Suprapubic skin (tissue), 4 donors: ENCODE results near the gene LRRC7. TPM values are rescaled to one million over a fixed set of nuclear protein-coding genes. Genes with fewer than 3 reads are reported as not detected.

Experiments used
- DNase-seq, 2 donors: peaks; one replicate each; pipeline ENCODE4 v3.0.0-alpha.2; 2019; ENCODE audit warnings: low spot score in 2 of 2
- H3K27ac ChIP-seq: fragments of 200-600 bp; sonication (generic); one replicate; pipeline ENCODE4 v1.5.1; 2019
- H3K27me3 ChIP-seq: fragments of 200-600 bp; sonication (generic); one replicate; pipeline ENCODE4 v1.5.1; 2019
- H3K36me3 ChIP-seq: fragments of 200-600 bp; sonication (generic); one replicate; pipeline ENCODE4 v1.5.1; 2019
- H3K4me1 ChIP-seq: fragments of 200-600 bp; sonication (generic); one replicate; pipeline ENCODE4 v1.5.1; 2019
- H3K4me3 ChIP-seq: fragments of 200-600 bp; sonication (generic); one replicate; pipeline ENCODE4 v1.5.1; 2019; ENCODE audit warnings: mild to moderate bottlenecking
- H3K9me3 ChIP-seq: fragments of 200-600 bp; sonication (generic); one replicate; pipeline ENCODE4 v1.5.1; 2019
- EP300 ChIP-seq: sonication (generic); formaldehyde crosslinking; IDR thresholded peaks from one replicate; pipeline ENCODE4 v1.6.1; 2017; ENCODE audit warnings: antibody characterized with exemption
- POLR2A ChIP-seq, 2 donors: fragments of 450-650 bp; IDR thresholded peaks; one replicate each; pipeline ENCODE4 v1.6.1; 2017; ENCODE audit warnings: antibody characterized with exemption in 2 of 2, mild to moderate bottlenecking in 2 of 2, moderate library complexity in 2 of 2
- POLR2AphosphoS5 ChIP-seq, 3 donors: sonication (generic); formaldehyde crosslinking; IDR thresholded peaks; one replicate each; pipeline ENCODE4 v1.6.1; 2017; ENCODE audit warnings: antibody characterized with exemption in 3 of 3
- WGBS: methylation state at CpG from one replicate; pipeline ENCODE4 v1.1.5; 2018; 5-methylcytosine and 5-hydroxymethylcytosine counted together
- total RNA-seq, 4 donors: library from RNA; depleted of rRNA; stranded (reverse); fragments of >200 nt; gene quantifications; one replicate each; pipeline ENCODE4 v1.1.0, GENCODE V29; 2016
- TF ChIP-seq, protein P1 (sequence below), 2 donors: fragments of 200-600 bp in 1 of 2; fragments of 450-650 bp in 1 of 2; sonication (generic) in 1 of 2; IDR thresholded peaks; one replicate each; pipeline ENCODE4 v1.5.1; 2016 to 2019; ENCODE audit warnings: antibody characterized with exemption in 2 of 2, mild to moderate bottlenecking in 1 of 2, moderate library complexity in 1 of 2

The LRRC7 gene
- total RNA-seq, 4 donors from 2014 or later, result 0.24 to 0.98 (median 0.47) TPM

DNA sequence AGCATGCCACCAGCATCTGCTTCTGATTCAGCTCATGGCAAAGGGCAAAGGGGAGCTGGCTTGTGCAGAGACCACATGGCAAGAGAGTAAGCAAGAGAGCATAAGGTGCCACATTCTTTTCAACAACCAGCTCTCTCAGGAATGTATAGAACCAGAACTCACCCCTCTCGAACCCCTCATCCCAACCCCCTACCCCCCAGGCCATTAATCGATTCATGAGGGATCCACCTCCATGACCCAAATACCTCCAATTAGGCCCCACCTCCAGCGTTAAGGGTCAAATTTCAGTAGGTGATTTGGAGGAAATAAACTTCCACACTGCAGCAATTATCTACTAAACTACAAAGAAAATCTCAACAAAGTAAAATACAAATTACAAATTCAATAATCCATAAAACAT is 32.2 kb upstream of the LRRC7 start:
- no peaks in the 10 kb centered on the region for H3K9me3 ChIP-seq

DNA sequence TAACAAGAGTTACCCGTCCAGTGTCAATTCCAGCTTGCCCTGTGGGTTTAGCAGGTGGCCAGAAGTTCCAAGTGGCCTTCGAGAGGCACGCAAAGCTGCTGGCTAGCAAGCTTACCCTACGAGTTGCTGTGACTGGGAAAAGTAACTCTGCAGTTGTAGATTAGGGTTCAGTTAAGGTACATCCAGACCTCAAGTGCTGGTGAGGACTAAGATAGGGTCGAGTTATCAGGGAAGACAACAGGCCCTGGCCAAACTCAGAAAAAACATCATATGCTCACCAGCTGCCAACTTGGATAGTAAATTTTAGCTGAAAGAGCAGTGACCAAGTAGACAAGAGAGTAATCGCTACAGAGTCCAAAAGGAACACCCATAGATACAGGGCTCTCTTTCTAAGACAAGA is 27.7 kb upstream of the LRRC7 start:
- Histone ChIP-seq H3K27ac (no peak overlapping the region), H3K4me1 (no peaks in the 10 kb centered on the region), H3K9me3 (no peaks in the 10 kb centered on the region), H3K27me3 (no peaks in the 10 kb centered on the region), H3K36me3 (no peaks in the 10 kb centered on the region), H3K4me3 (no peak overlapping the region)
- TF ChIP-seq POLR2AphosphoS5 (IDR thresholded peaks at IDR 0.05) (no peak), EP300 (no peak), POLR2A (IDR thresholded peaks at IDR 0.05) (no peak)
- TF ChIP-seq, protein P1, sequence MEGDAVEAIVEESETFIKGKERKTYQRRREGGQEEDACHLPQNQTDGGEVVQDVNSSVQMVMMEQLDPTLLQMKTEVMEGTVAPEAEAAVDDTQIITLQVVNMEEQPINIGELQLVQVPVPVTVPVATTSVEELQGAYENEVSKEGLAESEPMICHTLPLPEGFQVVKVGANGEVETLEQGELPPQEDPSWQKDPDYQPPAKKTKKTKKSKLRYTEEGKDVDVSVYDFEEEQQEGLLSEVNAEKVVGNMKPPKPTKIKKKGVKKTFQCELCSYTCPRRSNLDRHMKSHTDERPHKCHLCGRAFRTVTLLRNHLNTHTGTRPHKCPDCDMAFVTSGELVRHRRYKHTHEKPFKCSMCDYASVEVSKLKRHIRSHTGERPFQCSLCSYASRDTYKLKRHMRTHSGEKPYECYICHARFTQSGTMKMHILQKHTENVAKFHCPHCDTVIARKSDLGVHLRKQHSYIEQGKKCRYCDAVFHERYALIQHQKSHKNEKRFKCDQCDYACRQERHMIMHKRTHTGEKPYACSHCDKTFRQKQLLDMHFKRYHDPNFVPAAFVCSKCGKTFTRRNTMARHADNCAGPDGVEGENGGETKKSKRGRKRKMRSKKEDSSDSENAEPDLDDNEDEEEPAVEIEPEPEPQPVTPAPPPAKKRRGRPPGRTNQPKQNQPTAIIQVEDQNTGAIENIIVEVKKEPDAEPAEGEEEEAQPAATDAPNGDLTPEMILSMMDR (IDR thresholded peaks at IDR 0.05), result no peak
- no peak for DNase-seq
- whole genome bisulfite sequencing, result 68% methylated on average over 6 of the region's 6 CpGs

More for the DNA sequence above, 32.2 kb upstream of the LRRC7 start:
- no peaks in the 10 kb centered on the region for H3K36me3 ChIP-seq
- H3K4me1 ChIP-seq, result no peaks in the 10 kb centered on the region
- DNase-seq, result no peak
- no peak for TF ChIP-seq POLR2A (IDR thresholded peaks at IDR 0.05)
- H3K4me3 ChIP-seq, result no peak overlapping the region
- no peaks in the 10 kb centered on the region for H3K27me3 ChIP-seq
- H3K27ac ChIP-seq, result no peak overlapping the region
- 41% methylated on average over 3 of the region's 3 CpGs for WGBS

DNA sequence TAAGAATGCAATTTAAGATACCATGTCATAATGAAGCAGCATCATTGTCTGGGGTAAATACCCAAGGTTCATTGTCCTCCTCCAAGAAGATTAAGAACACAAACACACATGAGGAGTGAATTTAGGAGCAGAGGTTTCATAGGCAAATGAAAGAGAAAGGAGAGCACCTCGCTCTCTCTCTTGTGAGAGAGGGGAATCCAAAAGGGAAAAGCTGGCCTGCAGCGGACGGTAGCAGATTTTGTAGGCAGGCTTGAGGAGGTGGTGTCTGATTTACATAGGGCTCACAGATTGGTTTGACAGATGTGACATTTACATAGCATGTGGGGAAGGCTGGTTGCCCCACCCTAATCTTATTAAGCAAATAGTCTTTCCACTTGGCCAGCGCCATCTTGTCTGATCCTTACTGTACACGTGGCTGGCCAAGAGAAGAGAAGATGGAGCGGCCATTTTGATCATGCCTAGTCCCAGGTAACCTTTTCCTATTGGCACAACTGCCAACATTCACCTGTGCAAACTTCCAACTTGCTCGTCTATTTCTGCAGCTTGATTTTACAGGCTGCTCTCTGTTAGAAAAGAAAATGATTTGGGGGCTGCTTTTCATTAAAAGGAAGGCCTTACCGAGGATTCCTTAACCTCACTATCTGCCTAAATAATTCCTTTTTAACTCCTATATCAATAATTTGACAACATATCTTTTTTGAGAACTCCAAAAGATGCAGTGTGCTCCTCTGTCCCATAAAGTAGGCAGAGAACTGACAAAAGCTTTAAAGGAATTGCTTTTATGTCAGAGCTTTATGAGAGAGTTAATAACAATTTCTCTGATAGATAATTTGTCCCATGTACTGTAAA is 16.0 kb upstream of the LRRC7 start:
- TF ChIP-seq, protein P1 (IDR thresholded peaks at IDR 0.05), result no peak
- no peak for TF ChIP-seq POLR2AphosphoS5 (IDR thresholded peaks at IDR 0.05)
- H3K4me3 ChIP-seq, result no peak overlapping the region
- no peaks in the 10 kb centered on the region for H3K27me3 ChIP-seq
- H3K27ac ChIP-seq, result no peak overlapping the region
- no peaks in the 10 kb centered on the region for H3K36me3 ChIP-seq
- no peak for DNase-seq
- 87% methylated on average over 8 of the region's 8 CpGs for WGBS
- H3K4me1 ChIP-seq, result no peaks in the 10 kb centered on the region
- no peaks in the 10 kb centered on the region for H3K9me3 ChIP-seq

DNA sequence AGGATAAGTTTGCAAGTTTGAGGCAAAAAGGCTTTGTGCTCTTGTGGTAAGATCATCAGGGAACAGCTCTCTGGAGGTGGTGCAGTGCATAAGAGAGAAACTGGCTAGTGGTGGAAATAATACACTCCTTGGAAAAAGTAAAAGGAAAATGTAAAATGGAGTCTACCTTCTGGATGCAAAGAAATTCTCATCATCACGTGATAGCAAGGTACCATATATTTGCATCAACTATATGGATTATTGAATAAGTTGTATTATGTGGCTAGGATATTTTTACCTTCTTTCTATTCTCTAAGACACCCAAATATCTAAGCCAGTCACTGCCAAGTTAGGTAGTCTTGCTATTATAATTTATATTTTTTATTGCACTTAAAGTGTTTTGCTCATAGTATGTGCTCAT is 14.0 kb upstream of the LRRC7 start:
- no peaks in the 10 kb centered on the region for H3K27me3 ChIP-seq
- 86% methylated on average over 1 of the region's 1 CpG for WGBS
- no peaks in the 10 kb centered on the region for H3K36me3 ChIP-seq
- H3K9me3 ChIP-seq, result no peaks in the 10 kb centered on the region
- no peaks in the 10 kb centered on the region for H3K4me1 ChIP-seq
- TF ChIP-seq EP300, result no peak
- H3K4me3 ChIP-seq, result no peak overlapping the region
- no peak overlapping the region for H3K27ac ChIP-seq
- DNase-seq, result no peak

DNA sequence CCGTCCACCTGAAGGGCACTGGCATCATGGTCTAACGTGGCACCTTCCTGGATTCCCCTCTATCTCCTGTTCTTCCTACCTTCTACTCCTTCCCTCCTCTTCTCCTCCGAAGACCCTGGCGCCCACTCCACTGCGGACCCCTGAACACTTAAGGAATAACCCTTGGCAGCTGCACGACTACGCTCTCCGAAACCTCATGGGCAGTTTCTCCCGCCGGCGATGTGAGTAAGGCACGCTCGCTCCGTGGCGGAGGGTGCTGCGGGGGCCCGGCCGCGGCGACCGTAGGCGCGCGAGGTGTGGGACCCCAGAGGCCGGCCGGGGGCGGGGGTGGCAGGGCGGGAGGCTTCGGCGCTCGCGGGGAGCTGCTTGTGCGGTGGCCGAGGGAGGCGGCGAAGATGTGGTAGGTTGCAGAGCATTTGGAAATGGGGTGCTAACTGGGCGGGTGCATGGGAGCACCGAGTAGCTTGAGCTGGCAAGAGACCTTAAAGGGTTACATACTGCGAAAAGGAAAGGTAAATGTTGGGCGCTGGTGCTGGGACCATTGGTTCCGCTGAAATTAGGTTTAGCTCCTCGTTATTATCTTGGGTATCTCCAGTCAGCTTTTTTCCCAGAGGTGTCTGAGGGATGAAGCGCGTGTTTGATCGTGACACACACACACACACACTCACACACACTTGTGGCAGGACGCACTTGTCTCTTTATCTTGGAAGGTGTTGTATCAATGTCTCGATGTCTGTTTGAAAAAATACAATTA is 876 bp downstream of the LRRC7 start:
- Histone ChIP-seq H3K27ac (no peak overlapping the region), H3K9me3 (no peaks in the 10 kb centered on the region), H3K4me3 (peak overlapping the region; percentile 62), H3K27me3 (peaks cover 32% of the 10 kb centered on the region), H3K4me1 (peaks cover 34% of the 10 kb centered on the region), H3K36me3 (no peaks in the 10 kb centered on the region)
- TF ChIP-seq, protein P1 (IDR thresholded peaks at IDR 0.05), result no peak
- TF ChIP-seq POLR2AphosphoS5 (IDR thresholded peaks at IDR 0.05) (no peak), EP300 (no peak), POLR2A (IDR thresholded peaks at IDR 0.05) (no peak)
- WGBS, result under 1% methylated on average over 44 of the region's 47 CpGs
- DNase-seq, result no peak

DNA sequence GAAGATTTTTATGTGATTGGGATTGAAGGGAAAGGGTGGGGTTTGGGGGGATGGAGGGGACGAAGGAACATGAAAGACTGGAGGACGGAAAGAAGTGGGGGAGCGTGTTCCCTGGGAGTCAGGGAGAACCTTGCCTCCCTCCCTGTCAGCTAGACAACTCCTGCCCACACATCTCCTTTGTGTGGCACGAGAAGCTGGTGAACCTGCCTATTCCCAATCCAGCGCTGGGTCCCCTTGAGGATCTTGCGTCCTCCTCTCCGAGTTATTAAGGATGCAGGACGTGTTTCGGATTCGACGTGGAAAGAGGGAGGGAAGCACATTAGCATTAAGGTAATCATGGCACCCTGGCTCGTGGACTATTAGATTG is 1.4 kb downstream of the LRRC7 start:
- Histone ChIP-seq H3K4me3 (peak overlapping the region; percentile 62), H3K4me1 (peaks cover 34% of the 10 kb centered on the region), H3K9me3 (no peaks in the 10 kb centered on the region), H3K27ac (no peak overlapping the region), H3K27me3 (peaks cover 32% of the 10 kb centered on the region), H3K36me3 (no peaks in the 10 kb centered on the region)
- 3% methylated on average over 12 of the region's 12 CpGs for WGBS
- TF ChIP-seq, protein P1 (IDR thresholded peaks at IDR 0.05), result no peak
- TF ChIP-seq POLR2A (IDR thresholded peaks at IDR 0.05) (no peak), EP300 (no peak), POLR2AphosphoS5 (IDR thresholded peaks at IDR 0.05) (no peak)
- DNase-seq, result no peak
